WTC11 (cell line): ENCODE measurements around the gene NUTM2D.
"Not testable (repeated sequence)": the region's sequence is repeated elsewhere in the genome, so short reads cannot be mapped to it uniquely, and the experiment has no call there.

Source experiments
- ELF4 ChIP-seq: sonication (generic); formaldehyde crosslinking; IDR thresholded peaks from 2 replicates; pipeline ENCODE4 v1.8.1; 2022; ENCODE audit warnings: low read depth, mild to moderate bottlenecking, moderate library complexity, missing genetic modification reagents
- JUN ChIP-seq: sonication (generic); formaldehyde crosslinking; IDR thresholded peaks from 2 replicates; pipeline ENCODE4 v1.8.0; 2023; ENCODE audit warnings: mild to moderate bottlenecking, missing genetic modification reagents
- NR1H2 ChIP-seq: sonication (generic); formaldehyde crosslinking; IDR thresholded peaks from 2 replicates; pipeline ENCODE4 v1.9.0; 2021; ENCODE audit warnings: mild to moderate bottlenecking, moderate library complexity, missing genetic modification reagents
- SP1 ChIP-seq: sonication (generic); formaldehyde crosslinking; conservative IDR thresholded peaks from 2 replicates; pipeline ENCODE4 v1.8.1; 2022; ENCODE audit warnings: missing genetic modification reagents
- ZNF232 ChIP-seq: sonication (generic); formaldehyde crosslinking; IDR thresholded peaks from 2 replicates; pipeline ENCODE4 v1.8.0; 2022; ENCODE audit warnings: mild to moderate bottlenecking, missing genetic modification reagents
- ZNF317 ChIP-seq: sonication (generic); formaldehyde crosslinking; IDR thresholded peaks from 2 replicates; pipeline ENCODE4 v1.8.1; 2023; ENCODE audit warnings: low read depth, mild to moderate bottlenecking, moderate library complexity, missing genetic modification reagents, borderline replicate concordance
- TF ChIP-seq, protein P1 (sequence below): fragments of 200-600 bp; IDR thresholded peaks from 2 replicates; pipeline ENCODE4 v1.8.0; 2022; ENCODE audit warnings: antibody characterized with exemption
- TF ChIP-seq, protein P2 (sequence below): sonication (generic); formaldehyde crosslinking; IDR thresholded peaks from 2 replicates; pipeline ENCODE4 v1.8.1; 2023; ENCODE audit warnings: mild to moderate bottlenecking, missing genetic modification reagents
- TF ChIP-seq, protein P3 (sequence below): sonication (generic); formaldehyde crosslinking; IDR thresholded peaks from 2 replicates; pipeline ENCODE4 v1.8.0; 2022; ENCODE audit warnings: missing genetic modification reagents
- TF ChIP-seq, protein P4 (sequence below): sonication (generic); formaldehyde crosslinking; IDR thresholded peaks from 2 replicates; pipeline ENCODE4 v1.8.0; 2022; ENCODE audit warnings: mild to moderate bottlenecking, missing genetic modification reagents
- TF ChIP-seq, protein P5 (sequence below): sonication (generic); formaldehyde crosslinking; IDR thresholded peaks from 2 replicates; pipeline ENCODE4 v1.8.1; 2023; ENCODE audit warnings: mild to moderate bottlenecking, missing genetic modification reagents, moderate library complexity
- TF ChIP-seq, protein P6 (sequence below): sonication (generic); formaldehyde crosslinking; IDR thresholded peaks from 2 replicates; pipeline ENCODE4 v1.8.0; 2022; ENCODE audit warnings: mild to moderate bottlenecking, missing genetic modification reagents
- TF ChIP-seq, protein P7 (sequence below): sonication (generic); formaldehyde crosslinking; IDR thresholded peaks from 2 replicates; pipeline ENCODE4 v1.8.0; 2022; ENCODE audit warnings: mild to moderate bottlenecking, missing genetic modification reagents
- TF ChIP-seq, protein P8 (sequence below): sonication (generic); formaldehyde crosslinking; IDR thresholded peaks from 2 replicates; pipeline ENCODE4 v1.8.1; 2023; ENCODE audit warnings: mild to moderate bottlenecking, missing genetic modification reagents

DNA sequence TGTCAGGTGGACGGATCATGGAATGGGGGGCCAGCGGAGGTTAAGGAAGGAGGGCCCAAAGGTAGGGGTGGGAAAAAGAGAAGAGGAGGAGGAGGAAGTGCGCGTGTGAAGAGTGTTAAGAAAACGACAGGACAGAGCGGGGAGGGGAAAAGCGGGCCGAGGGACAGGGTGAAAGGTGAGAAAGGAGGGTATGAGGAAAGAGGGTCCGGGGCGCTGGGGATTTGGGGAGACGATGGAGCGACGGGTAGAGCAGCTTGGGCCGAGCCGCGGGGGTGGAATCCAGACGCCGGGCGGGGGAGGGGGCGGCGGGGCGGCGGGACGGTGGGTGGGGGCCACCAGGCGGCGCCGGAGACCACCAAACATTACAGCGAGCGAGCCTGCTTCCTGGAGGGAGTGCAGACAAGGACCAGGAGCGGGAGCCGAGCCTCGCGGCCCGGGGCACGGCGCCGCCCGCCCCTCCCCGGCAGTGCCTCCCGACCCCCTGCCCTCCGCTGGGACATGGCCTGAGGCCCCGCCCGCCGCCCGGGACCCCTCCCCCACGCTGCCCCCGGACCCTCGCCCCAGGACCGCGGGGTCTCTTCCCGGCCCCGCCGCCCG, 15.9 kb upstream of the NUTM2D start:
- TF ChIP-seq, protein P1, sequence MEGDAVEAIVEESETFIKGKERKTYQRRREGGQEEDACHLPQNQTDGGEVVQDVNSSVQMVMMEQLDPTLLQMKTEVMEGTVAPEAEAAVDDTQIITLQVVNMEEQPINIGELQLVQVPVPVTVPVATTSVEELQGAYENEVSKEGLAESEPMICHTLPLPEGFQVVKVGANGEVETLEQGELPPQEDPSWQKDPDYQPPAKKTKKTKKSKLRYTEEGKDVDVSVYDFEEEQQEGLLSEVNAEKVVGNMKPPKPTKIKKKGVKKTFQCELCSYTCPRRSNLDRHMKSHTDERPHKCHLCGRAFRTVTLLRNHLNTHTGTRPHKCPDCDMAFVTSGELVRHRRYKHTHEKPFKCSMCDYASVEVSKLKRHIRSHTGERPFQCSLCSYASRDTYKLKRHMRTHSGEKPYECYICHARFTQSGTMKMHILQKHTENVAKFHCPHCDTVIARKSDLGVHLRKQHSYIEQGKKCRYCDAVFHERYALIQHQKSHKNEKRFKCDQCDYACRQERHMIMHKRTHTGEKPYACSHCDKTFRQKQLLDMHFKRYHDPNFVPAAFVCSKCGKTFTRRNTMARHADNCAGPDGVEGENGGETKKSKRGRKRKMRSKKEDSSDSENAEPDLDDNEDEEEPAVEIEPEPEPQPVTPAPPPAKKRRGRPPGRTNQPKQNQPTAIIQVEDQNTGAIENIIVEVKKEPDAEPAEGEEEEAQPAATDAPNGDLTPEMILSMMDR = not testable (repeated sequence)
- TF ChIP-seq, protein P2, sequence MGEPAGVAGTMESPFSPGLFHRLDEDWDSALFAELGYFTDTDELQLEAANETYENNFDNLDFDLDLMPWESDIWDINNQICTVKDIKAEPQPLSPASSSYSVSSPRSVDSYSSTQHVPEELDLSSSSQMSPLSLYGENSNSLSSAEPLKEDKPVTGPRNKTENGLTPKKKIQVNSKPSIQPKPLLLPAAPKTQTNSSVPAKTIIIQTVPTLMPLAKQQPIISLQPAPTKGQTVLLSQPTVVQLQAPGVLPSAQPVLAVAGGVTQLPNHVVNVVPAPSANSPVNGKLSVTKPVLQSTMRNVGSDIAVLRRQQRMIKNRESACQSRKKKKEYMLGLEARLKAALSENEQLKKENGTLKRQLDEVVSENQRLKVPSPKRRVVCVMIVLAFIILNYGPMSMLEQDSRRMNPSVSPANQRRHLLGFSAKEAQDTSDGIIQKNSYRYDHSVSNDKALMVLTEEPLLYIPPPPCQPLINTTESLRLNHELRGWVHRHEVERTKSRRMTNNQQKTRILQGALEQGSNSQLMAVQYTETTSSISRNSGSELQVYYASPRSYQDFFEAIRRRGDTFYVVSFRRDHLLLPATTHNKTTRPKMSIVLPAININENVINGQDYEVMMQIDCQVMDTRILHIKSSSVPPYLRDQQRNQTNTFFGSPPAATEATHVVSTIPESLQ (CRISPR knock-in tag) = not testable (repeated sequence)
- TF ChIP-seq JUN (CRISPR knock-in tag); NR1H2 (CRISPR knock-in tag); ELF4 (CRISPR knock-in tag); ZNF317 (CRISPR knock-in tag); ZNF232; SP1 (CRISPR knock-in tag): not testable (repeated sequence)
- TF ChIP-seq, protein P3, sequence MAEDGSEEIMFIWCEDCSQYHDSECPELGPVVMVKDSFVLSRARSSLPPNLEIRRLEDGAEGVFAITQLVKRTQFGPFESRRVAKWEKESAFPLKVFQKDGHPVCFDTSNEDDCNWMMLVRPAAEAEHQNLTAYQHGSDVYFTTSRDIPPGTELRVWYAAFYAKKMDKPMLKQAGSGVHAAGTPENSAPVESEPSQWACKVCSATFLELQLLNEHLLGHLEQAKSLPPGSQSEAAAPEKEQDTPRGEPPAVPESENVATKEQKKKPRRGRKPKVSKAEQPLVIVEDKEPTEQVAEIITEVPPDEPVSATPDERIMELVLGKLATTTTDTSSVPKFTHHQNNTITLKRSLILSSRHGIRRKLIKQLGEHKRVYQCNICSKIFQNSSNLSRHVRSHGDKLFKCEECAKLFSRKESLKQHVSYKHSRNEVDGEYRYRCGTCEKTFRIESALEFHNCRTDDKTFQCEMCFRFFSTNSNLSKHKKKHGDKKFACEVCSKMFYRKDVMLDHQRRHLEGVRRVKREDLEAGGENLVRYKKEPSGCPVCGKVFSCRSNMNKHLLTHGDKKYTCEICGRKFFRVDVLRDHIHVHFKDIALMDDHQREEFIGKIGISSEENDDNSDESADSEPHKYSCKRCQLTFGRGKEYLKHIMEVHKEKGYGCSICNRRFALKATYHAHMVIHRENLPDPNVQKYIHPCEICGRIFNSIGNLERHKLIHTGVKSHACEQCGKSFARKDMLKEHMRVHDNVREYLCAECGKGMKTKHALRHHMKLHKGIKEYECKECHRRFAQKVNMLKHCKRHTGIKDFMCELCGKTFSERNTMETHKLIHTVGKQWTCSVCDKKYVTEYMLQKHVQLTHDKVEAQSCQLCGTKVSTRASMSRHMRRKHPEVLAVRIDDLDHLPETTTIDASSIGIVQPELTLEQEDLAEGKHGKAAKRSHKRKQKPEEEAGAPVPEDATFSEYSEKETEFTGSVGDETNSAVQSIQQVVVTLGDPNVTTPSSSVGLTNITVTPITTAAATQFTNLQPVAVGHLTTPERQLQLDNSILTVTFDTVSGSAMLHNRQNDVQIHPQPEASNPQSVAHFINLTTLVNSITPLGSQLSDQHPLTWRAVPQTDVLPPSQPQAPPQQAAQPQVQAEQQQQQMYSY (CRISPR knock-in tag) = not testable (repeated sequence)
- TF ChIP-seq, protein P4, sequence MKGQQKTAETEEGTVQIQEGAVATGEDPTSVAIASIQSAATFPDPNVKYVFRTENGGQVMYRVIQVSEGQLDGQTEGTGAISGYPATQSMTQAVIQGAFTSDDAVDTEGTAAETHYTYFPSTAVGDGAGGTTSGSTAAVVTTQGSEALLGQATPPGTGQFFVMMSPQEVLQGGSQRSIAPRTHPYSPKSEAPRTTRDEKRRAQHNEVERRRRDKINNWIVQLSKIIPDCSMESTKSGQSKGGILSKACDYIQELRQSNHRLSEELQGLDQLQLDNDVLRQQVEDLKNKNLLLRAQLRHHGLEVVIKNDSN (CRISPR knock-in tag) = not testable (repeated sequence)
- TF ChIP-seq, protein P5, sequence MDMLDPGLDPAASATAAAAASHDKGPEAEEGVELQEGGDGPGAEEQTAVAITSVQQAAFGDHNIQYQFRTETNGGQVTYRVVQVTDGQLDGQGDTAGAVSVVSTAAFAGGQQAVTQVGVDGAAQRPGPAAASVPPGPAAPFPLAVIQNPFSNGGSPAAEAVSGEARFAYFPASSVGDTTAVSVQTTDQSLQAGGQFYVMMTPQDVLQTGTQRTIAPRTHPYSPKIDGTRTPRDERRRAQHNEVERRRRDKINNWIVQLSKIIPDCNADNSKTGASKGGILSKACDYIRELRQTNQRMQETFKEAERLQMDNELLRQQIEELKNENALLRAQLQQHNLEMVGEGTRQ (CRISPR knock-in tag) = not testable (repeated sequence)
- TF ChIP-seq, protein P6, sequence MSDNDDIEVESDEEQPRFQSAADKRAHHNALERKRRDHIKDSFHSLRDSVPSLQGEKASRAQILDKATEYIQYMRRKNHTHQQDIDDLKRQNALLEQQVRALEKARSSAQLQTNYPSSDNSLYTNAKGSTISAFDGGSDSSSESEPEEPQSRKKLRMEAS (CRISPR knock-in tag) = not testable (repeated sequence)
- TF ChIP-seq, protein P7, sequence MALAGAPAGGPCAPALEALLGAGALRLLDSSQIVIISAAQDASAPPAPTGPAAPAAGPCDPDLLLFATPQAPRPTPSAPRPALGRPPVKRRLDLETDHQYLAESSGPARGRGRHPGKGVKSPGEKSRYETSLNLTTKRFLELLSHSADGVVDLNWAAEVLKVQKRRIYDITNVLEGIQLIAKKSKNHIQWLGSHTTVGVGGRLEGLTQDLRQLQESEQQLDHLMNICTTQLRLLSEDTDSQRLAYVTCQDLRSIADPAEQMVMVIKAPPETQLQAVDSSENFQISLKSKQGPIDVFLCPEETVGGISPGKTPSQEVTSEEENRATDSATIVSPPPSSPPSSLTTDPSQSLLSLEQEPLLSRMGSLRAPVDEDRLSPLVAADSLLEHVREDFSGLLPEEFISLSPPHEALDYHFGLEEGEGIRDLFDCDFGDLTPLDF = not testable (repeated sequence)
- TF ChIP-seq, protein P8, sequence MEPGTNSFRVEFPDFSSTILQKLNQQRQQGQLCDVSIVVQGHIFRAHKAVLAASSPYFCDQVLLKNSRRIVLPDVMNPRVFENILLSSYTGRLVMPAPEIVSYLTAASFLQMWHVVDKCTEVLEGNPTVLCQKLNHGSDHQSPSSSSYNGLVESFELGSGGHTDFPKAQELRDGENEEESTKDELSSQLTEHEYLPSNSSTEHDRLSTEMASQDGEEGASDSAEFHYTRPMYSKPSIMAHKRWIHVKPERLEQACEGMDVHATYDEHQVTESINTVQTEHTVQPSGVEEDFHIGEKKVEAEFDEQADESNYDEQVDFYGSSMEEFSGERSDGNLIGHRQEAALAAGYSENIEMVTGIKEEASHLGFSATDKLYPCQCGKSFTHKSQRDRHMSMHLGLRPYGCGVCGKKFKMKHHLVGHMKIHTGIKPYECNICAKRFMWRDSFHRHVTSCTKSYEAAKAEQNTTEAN (CRISPR knock-in tag) = not testable (repeated sequence)
